NT2/D1 (cell line): ENCODE results near the gene TGFBR2.

Experiments used
- DNase-seq: peaks from one replicate; pipeline ENCODE4 v3.0.0-alpha.2; 2011; ENCODE audit warnings: low read depth, low spot score
- H3K27me3 ChIP-seq: 2 replicates; pipeline ENCODE4 v1.6.0; 2011; ENCODE audit warnings: mild to moderate bottlenecking; ENCODE audit not compliant: insufficient read length, insufficient read depth
- H3K36me3 ChIP-seq: 2 replicates; pipeline ENCODE4 v1.6.1; 2011; ENCODE audit warnings: mild to moderate bottlenecking, low read length, mixed read lengths; ENCODE audit not compliant: insufficient read depth, insufficient read length
- H3K4me1 ChIP-seq: 2 replicates; pipeline ENCODE4 v1.5.1; 2011; ENCODE audit not compliant: insufficient read depth, insufficient read length
- H3K4me3 ChIP-seq: 2 replicates; pipeline ENCODE4 v1.5.1; 2011; ENCODE audit warnings: low read depth; ENCODE audit not compliant: insufficient read length
- H3K9ac ChIP-seq: 2 replicates; pipeline ENCODE4 v1.6.0; 2011; ENCODE audit warnings: low read depth; ENCODE audit not compliant: insufficient read length
- H3K9me3 ChIP-seq: 2 replicates; pipeline ENCODE4 v1.5.1; 2011; ENCODE audit warnings: mild to moderate bottlenecking, low read length; ENCODE audit not compliant: insufficient read depth
- SUZ12 ChIP-seq: IDR thresholded peaks from 2 replicates; pipeline ENCODE4 v1.6.1; 2011; ENCODE audit not compliant: insufficient read length, insufficient read depth; ENCODE audit errors: extremely low read depth
- YY1 ChIP-seq: IDR thresholded peaks from 2 replicates; pipeline ENCODE4 v1.6.1; 2011; ENCODE audit not compliant: insufficient read length, insufficient read depth
- ZNF274 ChIP-seq: IDR thresholded peaks from 2 replicates; pipeline ENCODE4 v1.6.1; 2011; ENCODE audit warnings: mild to moderate bottlenecking, low read depth, low read length

The TGFBR2 gene

GRCh38 chr3:30632065-30632464, 25.7 kb downstream of the TGFBR2 start:
- H3K9me3 ChIP-seq = no peaks in the 10 kb centered on the region
- peaks cover 4% of the 10 kb centered on the region for H3K36me3 ChIP-seq
- H3K9ac ChIP-seq = no peak overlapping the region
- no peaks in the 10 kb centered on the region for H3K27me3 ChIP-seq
- no peak for DNase-seq
- TF ChIP-seq YY1 (no peak), SUZ12 (no peak), ZNF274 (no peak)
- H3K4me3 ChIP-seq = no peak overlapping the region
- H3K4me1 ChIP-seq = no peaks in the 10 kb centered on the region

GRCh38 chr3:30632521-30632920, 26.1 kb downstream of the TGFBR2 start:
- Histone ChIP-seq H3K4me1 (no peaks in the 10 kb centered on the region), H3K36me3 (peaks cover 4% of the 10 kb centered on the region), H3K4me3 (no peak overlapping the region), H3K27me3 (no peaks in the 10 kb centered on the region), H3K9me3 (no peaks in the 10 kb centered on the region), H3K9ac (no peak overlapping the region)
- DNase-seq = no peak
- TF ChIP-seq YY1 = no peak
- no peak for TF ChIP-seq ZNF274
- TF ChIP-seq SUZ12 = no peak

- TF ChIP-seq SUZ12 (no peak), YY1 (no peak), ZNF274 (no peak)
- H3K36me3 ChIP-seq = peaks cover 4% of the 10 kb centered on the region
These were observed 27.3 kb downstream of the TGFBR2 start for GRCh38 chr3:30633718-30634117.

GRCh38 chr3:30634761-30635735, 28.6 kb downstream of the TGFBR2 start:
- Histone ChIP-seq H3K27me3 (no peaks in the 10 kb centered on the region), H3K9ac (no peak overlapping the region), H3K36me3 (peaks cover 3% of the 10 kb centered on the region), H3K9me3 (no peaks in the 10 kb centered on the region; the same call in 1 of the 2 replicates), H3K4me3 (no peak overlapping the region), H3K4me1 (no peaks in the 10 kb centered on the region)
- TF ChIP-seq ZNF274 = no peak
- no peak for TF ChIP-seq SUZ12
- TF ChIP-seq YY1 = no peak
- DNase-seq = no peak

More at GRCh38 chr3:30633718-30634117, 27.3 kb downstream of the TGFBR2 start:
- Histone ChIP-seq H3K4me3 (no peak overlapping the region), H3K27me3 (no peaks in the 10 kb centered on the region), H3K4me1 (no peaks in the 10 kb centered on the region), H3K9ac (no peak overlapping the region), H3K9me3 (no peaks in the 10 kb centered on the region; the same call in 1 of the 2 replicates)
- no peak for DNase-seq

GRCh38 chr3:30637310-30638219, 31.2 kb downstream of the TGFBR2 start:
- H3K36me3 ChIP-seq = no peaks in the 10 kb centered on the region
- TF ChIP-seq ZNF274 = no peak
- no peak overlapping the region for H3K9ac ChIP-seq
- no peaks in the 10 kb centered on the region for H3K27me3 ChIP-seq
- H3K9me3 ChIP-seq = no peaks in the 10 kb centered on the region; the same call in 1 of the 2 replicates
- no peak overlapping the region for H3K4me3 ChIP-seq
- no peak for DNase-seq
- no peaks in the 10 kb centered on the region for H3K4me1 ChIP-seq

GRCh38 chr3:30638685-30639412, 32.4 kb downstream of the TGFBR2 start:
- Histone ChIP-seq H3K4me1 (no peaks in the 10 kb centered on the region), H3K9me3 (no peaks in the 10 kb centered on the region; the same call in 1 of the 2 replicates), H3K36me3 (no peaks in the 10 kb centered on the region), H3K9ac (no peak overlapping the region), H3K4me3 (no peak overlapping the region), H3K27me3 (no peaks in the 10 kb centered on the region)
- no peak for TF ChIP-seq YY1
- no peak for TF ChIP-seq ZNF274
- TF ChIP-seq SUZ12 = no peak
- DNase-seq = no peak

GRCh38 chr3:30639937-30640336, 33.5 kb downstream of the TGFBR2 start:
- H3K4me1 ChIP-seq = no peaks in the 10 kb centered on the region
- no peak overlapping the region for H3K4me3 ChIP-seq
- H3K27me3 ChIP-seq = no peaks in the 10 kb centered on the region
- no peaks in the 10 kb centered on the region; the same call in 1 of the 2 replicates for H3K9me3 ChIP-seq
- H3K9ac ChIP-seq = no peak overlapping the region
- DNase-seq = no peak
- H3K36me3 ChIP-seq = peaks cover 2% of the 10 kb centered on the region
- TF ChIP-seq ZNF274 (no peak), SUZ12 (no peak), YY1 (no peak)
